CD4-positive, alpha-beta T cell treated with Interleukin-6 at 100 ng/mL for 8 hours (primary cell): ENCODE measurements around the gene PRDM12.

Experiments
- DNase-seq: peaks from one replicate; pipeline ENCODE4 v3.0.0-alpha.2; 2020; ENCODE audit warnings: mixed read lengths, low spot score

PRDM12 gene

DNA sequence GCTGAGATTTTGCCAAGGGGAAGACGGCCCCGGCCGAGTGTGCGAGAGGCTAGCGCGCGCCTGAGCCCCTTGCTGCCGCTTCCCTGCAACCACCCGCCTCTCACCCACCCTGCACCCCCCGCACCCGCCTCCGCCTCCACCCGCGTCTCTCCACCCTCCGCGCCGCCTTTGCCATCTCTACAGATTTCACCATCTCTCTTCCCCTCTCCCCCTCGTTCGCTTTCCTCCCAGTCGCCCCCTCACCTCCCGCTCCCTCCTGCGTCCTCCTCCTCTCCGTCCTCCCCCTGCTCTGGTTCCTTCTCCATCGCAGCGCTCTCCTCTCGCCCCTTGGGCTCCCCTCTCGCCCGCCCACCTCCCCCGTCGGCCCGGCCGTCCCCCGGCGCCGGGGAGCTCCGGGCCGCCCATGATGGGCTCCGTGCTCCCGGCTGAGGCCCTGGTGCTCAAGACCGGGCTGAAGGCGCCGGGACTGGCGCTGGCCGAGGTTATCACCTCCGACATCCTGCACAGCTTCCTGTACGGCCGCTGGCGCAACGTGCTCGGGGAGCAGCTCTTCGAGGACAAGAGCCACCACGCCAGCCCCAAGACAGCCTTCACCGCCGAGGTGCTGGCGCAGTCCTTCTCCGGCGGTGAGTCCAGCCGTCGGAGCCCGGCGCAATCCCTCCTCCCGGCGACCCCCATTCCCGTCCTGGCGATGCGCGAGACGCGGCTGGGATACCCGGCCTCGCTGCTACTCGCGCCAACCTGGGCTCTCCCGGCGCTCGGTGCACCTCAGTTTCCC is at the start of gene PRDM12:
TSS of gene PRDM12 (plus strand) at position 344 of the 778 bp plus-strand sequence. CDS start at position 404, 60 bp downstream.
- DNase-seq: no peak

DNA sequence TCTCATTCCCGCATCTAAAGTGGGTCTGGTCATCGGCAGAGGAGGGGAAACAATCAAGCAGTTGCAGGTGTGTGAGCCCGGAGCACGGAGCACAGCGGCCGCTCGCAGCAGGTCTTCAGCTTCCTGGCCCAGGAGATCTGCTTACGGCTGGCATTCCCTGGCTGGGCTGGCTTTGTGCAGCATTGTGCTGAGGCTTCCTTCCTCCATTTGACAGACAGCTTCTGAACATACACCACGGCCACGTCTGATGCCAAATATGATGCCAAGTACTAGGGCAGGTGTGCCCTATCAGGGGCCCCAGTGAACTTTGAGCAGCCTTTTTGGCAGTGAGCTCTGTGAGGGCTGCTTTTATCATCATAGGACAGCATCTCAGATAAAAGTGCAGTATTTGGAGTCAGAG is 47.9 kb upstream of the PRDM12 start:
- no peak for DNase-seq

GRCh38 chr9:130623466-130623865 is 40.9 kb upstream of the PRDM12 start:
- no peak for DNase-seq

GRCh38 chr9:130624154-130624553 is 40.2 kb upstream of the PRDM12 start:
- no peak for DNase-seq

GRCh38 chr9:130626249-130626996 is 38.0 kb upstream of the PRDM12 start:
- no peak for DNase-seq

GRCh38 chr9:130627051-130627450 is 37.3 kb upstream of the PRDM12 start:
- no peak for DNase-seq

DNA sequence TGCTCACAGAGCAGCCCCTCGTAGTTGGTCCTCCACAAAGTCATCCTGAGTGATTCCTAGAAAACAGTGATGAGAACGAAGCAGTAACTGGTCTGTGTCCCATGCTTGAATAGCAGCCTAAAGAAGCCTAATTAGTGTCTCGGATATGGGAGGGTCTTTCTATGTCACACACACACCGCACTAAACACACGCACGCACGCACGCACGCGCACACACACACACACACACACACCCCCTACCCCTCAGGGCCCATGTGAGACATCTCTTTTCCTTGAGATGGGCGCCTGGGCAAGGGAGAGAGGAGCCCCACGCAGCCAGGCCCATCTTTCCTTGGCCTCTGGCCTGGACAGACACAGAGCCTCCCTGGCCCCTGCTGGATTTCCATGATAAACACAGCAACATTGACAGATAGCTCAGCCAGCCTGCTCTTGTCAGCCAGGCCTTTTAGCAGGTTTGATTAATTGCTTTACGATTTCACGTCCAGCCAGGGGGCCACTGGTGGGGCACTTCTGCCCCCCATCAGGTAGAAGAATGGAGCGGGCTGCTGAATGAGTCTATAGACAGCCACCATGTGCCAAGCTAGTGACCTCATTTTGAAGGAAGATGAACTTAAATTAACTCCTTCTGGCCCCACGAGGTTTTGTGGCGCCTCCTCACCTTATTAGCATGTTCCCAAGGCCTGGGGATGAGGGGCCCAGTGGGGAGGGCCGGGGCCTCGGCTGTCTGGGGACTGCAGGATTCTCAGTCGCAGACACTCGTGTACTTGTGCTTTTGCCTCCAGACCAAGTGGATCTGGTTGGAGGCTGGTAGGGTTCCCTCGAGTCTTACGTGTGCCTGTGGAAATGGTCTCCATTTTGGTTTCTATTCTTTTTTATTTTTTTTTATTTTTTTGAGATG is 36.2 kb upstream of the PRDM12 start:
- DNase-seq: no peak

- no peak for DNase-seq
Observed at GRCh38 chr9:130629443-130630070, 34.8 kb upstream of the PRDM12 start.

DNA sequence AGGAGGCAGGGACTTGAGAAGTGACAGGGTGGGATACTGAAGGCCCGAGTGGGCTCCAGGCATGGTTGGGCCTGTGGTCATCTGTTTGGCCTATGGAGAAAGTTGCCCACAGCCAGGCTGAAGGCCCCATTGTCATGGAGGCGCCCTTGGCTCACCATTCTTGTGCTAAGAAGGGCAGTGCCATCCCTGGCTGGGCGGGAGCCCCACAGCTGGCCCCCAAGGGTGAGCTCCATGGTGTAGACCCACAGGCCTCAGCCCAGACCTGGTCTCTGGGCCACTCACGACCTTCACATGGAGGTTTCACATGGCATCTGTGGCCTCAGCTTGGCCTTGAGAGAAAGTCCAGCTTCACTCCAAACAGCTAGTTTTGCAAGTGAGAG is 34.3 kb upstream of the PRDM12 start:
- no peak for DNase-seq

DNA sequence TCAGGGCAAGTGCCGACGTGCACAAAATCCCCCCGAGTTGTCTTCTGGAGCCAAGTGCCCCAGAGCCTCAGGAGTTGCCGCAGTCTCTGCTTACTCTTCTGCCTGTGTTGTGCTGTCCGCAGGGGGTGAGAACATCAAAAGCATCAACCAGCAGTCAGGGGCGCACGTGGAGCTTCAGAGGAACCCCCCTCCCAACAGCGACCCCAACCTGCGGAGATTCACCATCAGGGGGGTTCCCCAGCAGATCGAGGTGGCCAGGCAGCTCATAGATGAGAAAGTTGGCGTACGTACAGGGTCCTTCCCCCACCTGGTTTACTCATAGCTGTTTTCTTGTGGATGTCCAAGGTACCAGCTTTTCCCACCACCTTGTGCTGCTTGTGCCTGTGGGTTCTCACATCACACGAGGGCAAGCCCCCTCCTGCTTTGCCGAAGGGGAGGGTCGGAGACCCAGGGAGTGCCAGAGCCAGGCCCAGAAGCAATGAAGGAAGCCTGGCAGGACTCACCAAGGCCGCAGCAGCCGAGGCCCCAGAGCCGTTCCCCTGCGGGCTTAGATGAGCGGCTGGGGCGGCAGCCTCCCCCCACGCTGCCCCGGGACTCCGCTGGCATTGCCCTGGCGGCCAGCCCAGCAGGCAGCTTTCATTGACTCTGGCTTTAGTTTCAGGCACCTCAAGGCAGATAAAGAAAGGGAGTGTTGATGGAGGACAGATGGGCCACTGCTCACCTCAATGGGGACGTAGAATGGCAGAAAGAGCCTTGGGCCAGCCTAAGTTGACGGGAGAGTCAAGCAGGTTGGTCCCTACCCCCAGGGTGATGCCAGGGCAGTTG is 33.7 kb upstream of the PRDM12 start:
- no peak for DNase-seq

DNA sequence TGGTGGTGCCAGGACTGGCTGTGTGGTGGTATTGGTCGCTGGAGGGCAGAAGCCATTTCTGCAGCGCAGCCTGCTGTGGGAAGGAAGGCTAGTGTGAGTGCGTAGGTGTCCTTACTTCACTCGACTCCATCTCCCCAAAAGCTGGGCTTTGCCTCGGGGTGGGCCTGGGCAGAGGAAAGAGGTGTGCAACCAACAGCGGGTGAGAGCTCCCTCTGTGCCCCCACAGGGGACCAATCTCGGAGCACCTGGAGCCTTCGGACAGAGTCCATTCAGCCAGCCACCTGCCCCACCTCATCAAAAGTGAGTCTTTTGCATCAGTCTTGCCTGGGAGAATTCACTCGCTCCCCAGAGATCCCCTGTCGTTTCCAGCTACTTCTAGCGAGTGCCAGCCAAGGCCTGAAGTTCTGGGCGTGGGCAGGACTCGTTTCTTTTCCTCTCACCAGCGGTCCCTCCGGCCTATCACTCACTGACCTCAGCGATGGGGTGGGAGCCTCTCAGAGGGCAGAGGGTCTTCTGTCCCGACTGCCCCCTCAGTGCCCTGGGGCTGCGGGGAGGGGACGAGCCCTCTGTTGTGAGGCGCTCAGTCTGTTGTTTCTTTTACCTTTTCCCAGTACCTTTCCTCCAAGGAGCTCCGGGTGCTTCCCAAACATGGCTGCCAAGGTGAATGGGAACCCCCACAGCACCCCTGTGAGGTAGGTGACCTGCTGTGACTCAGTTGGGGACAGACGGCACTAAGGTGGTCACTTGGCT is 32.9 kb upstream of the PRDM12 start:
- DNase-seq: no peak

GRCh38 chr9:130632081-130632710 is 32.2 kb upstream of the PRDM12 start:
- no peak for DNase-seq

- no peak for DNase-seq
Observed at GRCh38 chr9:130632841-130633240, 31.6 kb upstream of the PRDM12 start.

DNA sequence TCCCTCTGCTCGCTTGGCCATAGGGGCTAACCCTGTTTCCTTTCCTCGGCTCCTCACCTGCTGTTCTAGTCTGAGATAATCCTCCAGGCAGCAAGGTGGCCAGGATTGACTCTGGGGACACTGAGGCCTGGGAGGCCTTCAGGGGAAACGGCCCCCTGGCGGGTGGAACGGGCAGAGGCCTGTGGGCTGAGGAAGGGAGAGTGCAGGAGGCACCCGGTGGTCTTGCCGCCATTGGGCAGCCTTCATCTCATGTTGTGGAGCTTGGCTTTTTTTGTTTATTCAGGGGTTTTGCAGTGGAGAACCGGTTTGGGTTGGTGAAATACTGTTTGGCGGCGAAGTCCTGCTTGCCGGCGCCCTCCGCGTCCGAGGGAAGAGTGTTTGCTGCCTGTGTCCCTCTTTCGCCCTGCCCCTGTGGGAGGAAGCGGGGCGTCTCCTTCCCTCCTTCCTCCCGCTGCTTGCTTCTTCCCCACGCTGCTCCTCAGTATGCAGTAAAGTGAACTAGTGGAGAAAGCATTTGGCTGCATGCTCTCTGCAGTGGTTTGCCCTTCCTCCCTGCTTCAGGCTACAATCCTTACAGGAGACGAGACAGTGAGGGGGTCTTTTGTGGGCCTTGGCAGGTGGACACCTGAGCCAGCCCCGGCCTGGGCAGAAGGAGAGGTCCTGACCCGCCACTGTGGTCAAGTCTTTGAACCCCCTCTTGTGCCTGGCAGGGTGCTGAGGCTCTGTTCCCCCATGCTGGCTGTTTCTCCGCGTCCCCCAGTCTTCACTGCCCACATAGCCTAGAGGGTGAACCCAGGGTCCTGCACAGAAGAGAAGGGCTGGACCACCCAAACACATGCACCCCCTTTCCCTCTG is 30.8 kb upstream of the PRDM12 start:
- no peak for DNase-seq

- DNase-seq: no peak
Observed at GRCh38 chr9:130634191-130634768, 30.1 kb upstream of the PRDM12 start.

DNA sequence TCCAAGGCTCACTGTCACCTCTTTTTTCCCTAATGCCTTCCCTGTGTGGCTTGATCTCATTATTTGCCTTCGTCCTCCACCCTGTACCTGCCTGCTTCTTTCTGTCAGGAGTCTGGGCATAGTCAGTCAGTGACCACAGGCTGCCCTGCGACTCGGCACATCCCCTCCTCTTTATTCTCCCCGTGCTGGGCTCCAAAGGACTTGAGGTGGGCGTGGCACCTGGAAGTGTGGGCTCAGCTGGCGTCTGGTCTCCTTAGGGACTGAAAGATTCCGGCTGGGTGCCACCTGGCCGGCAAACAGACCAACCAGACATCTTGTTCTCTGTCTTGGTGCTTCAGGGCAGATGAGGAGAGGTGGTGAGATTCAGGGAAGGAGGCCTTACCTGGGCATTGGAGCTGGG is 29.6 kb upstream of the PRDM12 start:
- DNase-seq: no peak

DNA sequence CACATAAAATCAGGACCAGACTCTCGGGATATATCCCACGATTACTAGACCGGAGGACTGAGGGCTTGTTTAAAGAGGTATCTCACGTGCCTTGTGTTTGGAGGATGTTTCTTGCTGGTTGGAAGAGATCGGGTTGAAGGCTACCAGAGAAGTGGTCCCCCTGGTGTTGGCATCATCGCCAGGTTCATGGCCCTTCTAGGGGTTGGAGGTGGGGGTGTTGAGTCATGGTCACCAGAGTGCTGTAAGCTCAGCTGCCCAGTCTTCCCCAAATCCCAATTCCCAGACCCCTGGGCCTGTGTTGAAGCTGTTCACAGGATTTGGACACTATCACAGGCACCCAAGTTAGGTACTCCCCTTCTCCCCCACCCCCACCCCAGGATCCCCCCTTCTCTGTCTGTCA is 29.1 kb upstream of the PRDM12 start:
- no peak for DNase-seq
